Stimulated activated CD8-positive, alpha-beta memory T cell treated with anti-CD3 and anti-CD28 coated beads, Interleukin-4, amount 100 ng/mL, for 1 hour (primary cell): Measurements from ENCODE around the gene TMEM217.
"Not testable (repeated sequence)": the region's sequence is repeated elsewhere in the genome, so short reads cannot be mapped to it uniquely, and the experiment has no call there.

Experiments used
- DNase-seq, 2 donors: peaks; one replicate each; pipeline ENCODE4 v3.0.0-alpha.2; 2020; ENCODE audit warnings: low read depth in 2 of 2, low spot score in 1 of 2

The TMEM217 gene

GRCh38 chr6:37257634-37258404 is at the start of gene TMEM217, which contains the start of gene TBC1D22B:
TSS of gene TMEM217 (minus strand) at chr6:37258144. CDS start at chr6:37219030, 39,114 bp downstream.
TSS of gene TBC1D22B (plus strand) at chr6:37257772. CDS start at chr6:37257918, 146 bp downstream.
- DNase-seq, result peak; percentile 91 to 92

GRCh38 chr6:37307484-37307883 is 49.5 kb upstream of the TMEM217 start:
- DNase-seq, result not testable (repeated sequence)

- DNase-seq, result no peak
Observed at GRCh38 chr6:37306624-37307222, 48.8 kb upstream of the TMEM217 start.

- no peak for DNase-seq
Observed at GRCh38 chr6:37305841-37306425, 48.0 kb upstream of the TMEM217 start.

- DNase-seq, result no peak
Observed at GRCh38 chr6:37304766-37305165, 46.8 kb upstream of the TMEM217 start.

- no peak for DNase-seq
Observed at GRCh38 chr6:37303891-37304503, 46.1 kb upstream of the TMEM217 start.

GRCh38 chr6:37303091-37303660 is 45.2 kb upstream of the TMEM217 start:
- DNase-seq, result no peak

GRCh38 chr6:37302086-37302686 is 44.2 kb upstream of the TMEM217 start:
- DNase-seq, result no peak

GRCh38 chr6:37299990-37300389 is 42.0 kb upstream of the TMEM217 start:
- DNase-seq, result no peak

GRCh38 chr6:37298958-37299357 is 41.0 kb upstream of the TMEM217 start:
- no peak for DNase-seq

GRCh38 chr6:37297637-37298036 is 39.7 kb upstream of the TMEM217 start:
- not testable (repeated sequence) for DNase-seq

GRCh38 chr6:37293426-37293825 is 35.5 kb upstream of the TMEM217 start:
- no peak for DNase-seq

- no peak for DNase-seq
Observed at GRCh38 chr6:37289931-37290330, 32.0 kb upstream of the TMEM217 start.

- no peak for DNase-seq
Observed at GRCh38 chr6:37288247-37288646, 30.3 kb upstream of the TMEM217 start.

GRCh38 chr6:37287519-37288157 is 29.7 kb upstream of the TMEM217 start:
- DNase-seq, result no peak

- DNase-seq, result no peak
Observed at GRCh38 chr6:37285861-37286311, 27.9 kb upstream of the TMEM217 start.

- DNase-seq, result no peak
Observed at GRCh38 chr6:37284781-37285180, 26.8 kb upstream of the TMEM217 start.

GRCh38 chr6:37283671-37284151 is 25.8 kb upstream of the TMEM217 start:
- no peak for DNase-seq

- DNase-seq, result no peak
Observed at GRCh38 chr6:37283268-37283667, 25.3 kb upstream of the TMEM217 start.

GRCh38 chr6:37282371-37282770 is 24.4 kb upstream of the TMEM217 start:
- no peak for DNase-seq
